H1 (cell line): ENCODE measurements around the gene LARP4B.

ENCODE experiments used
- EZH2 ChIP-seq: fragments of 200-600 bp; sonication (generic); IDR thresholded peaks from 2 replicates; pipeline ENCODE4 v1.7.1; 2012; ENCODE audit warnings: low read depth, mild to moderate bottlenecking, moderate library complexity, low read length, inconsistent platforms; ENCODE audit not compliant: severe bottlenecking
- SP2 ChIP-seq: IDR thresholded peaks from 2 replicates; pipeline ENCODE4 v1.6.1; 2012; ENCODE audit warnings: mild to moderate bottlenecking, low read length, inconsistent platforms

DNA sequence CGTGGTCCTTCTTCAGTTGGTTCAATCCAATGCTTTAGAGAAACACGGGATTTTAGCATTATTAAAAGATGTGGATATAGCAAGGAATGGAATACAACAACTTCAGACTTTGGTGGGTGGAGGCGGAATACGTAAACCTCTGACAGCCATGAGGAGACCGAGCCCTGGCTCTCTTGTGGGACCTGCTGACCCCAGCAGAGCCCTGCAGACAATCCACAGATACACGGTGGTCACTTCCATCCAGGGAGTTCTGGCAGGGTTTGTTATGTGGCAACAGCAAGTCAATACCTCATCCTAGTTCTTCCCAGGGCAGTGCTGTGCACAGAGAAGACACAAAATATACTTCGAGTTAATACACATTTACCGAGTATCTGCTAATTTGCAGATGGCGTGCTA lies 123.5 kb downstream of the LARP4B start:
- TF ChIP-seq SP2 = no peak
- no peak for TF ChIP-seq EZH2
